GM19468 (cell line): ENCODE results near the gene ALG14.

ENCODE experiments used
- ATAC-seq: cut with Tn5 transposase; IDR thresholded peaks from one replicate; pipeline ENCODE4 v1.9.1; 2021; ENCODE audit warnings: mild to moderate bottlenecking, moderate library complexity, moderate number of reproducible peaks; ENCODE audit not compliant: unreplicated experiment; ENCODE audit errors: extremely low read depth

The ALG14 gene

GRCh38 chr1:94937820-94938219 lies 134.9 kb downstream of the ALG14 start:
- ATAC-seq: no peak

- no peak for ATAC-seq
Observed at GRCh38 chr1:94936861-94937620, 135.7 kb downstream of the ALG14 start.

GRCh38 chr1:94935476-94935875 lies 137.3 kb downstream of the ALG14 start:
- no peak for ATAC-seq

- ATAC-seq: no peak
Observed at GRCh38 chr1:94935034-94935433, 137.7 kb downstream of the ALG14 start.

- ATAC-seq: no peak
Observed at GRCh38 chr1:94934551-94934950, 138.2 kb downstream of the ALG14 start.

- ATAC-seq: no peak
Observed at GRCh38 chr1:94931254-94931841, 141.4 kb downstream of the ALG14 start.

- no peak for ATAC-seq
Observed at GRCh38 chr1:94929351-94930217, 143.2 kb downstream of the ALG14 start.

GRCh38 chr1:94928293-94928939 lies 144.3 kb downstream of the ALG14 start:
- no peak for ATAC-seq

- no peak for ATAC-seq
Observed at GRCh38 chr1:94927405-94928175, 145.2 kb downstream of the ALG14 start.

- peak; percentile 76 for ATAC-seq
Observed at GRCh38 chr1:94926915-94927404, 145.8 kb downstream of the ALG14 start, which contains the start of gene CNN3. CNN3 (minus strand) TSS chr1:94927110; CDS start chr1:94926894, 216 bp downstream.

GRCh38 chr1:94926126-94926914 lies 146.4 kb downstream of the ALG14 start:
- peak; percentile 14 for ATAC-seq

GRCh38 chr1:94925561-94926125 lies 147.1 kb downstream of the ALG14 start:
- no peak for ATAC-seq

- no peak for ATAC-seq
Observed at GRCh38 chr1:94925004-94925403, 147.7 kb downstream of the ALG14 start.
